ACHN (cell line): ENCODE data around the gene CHCHD1.
A peak's percentile ranks its signal among the peaks of the same experiment; 100 is the strongest.
"Not testable (repeated sequence)": the region's sequence is repeated elsewhere in the genome, so short reads cannot be mapped to it uniquely, and the experiment has no call there.

Experiments used
- DNase-seq: peaks from one replicate; pipeline ENCODE4 v3.0.0-alpha.2; 2015
- in situ Hi-C: cut with HindIII; loops from 2 replicates; pipeline ENCODE4 v1.10.0; 2017; ENCODE audit warnings: low sequenced_read_pairs, low pct_ligation_motif_present, low pct_unique_long_range_greater_than_20kb

Gene CHCHD1

DNA sequence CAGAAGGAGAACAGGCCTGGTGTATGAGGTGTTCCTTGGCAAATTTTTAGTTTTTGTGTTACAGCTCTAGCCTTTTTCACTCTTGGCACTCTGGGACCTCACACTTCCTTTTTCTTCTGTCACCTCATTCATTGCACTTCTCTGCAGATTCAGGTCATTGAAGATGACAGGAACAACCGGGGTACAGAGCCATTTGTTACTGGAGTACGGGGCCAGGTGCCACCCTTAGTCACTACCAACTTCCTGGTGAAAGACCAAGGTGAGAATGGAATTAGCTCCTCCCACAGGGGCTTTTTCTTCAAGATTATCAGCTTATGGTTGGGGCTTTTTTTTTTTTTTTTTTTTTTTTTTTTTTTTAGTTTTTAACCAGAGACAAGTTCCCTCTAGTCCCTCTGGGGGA is 18.5 kb upstream of the CHCHD1 start:
- in situ Hi-C loops: no loop called here
- DNase-seq: no peak

DNA sequence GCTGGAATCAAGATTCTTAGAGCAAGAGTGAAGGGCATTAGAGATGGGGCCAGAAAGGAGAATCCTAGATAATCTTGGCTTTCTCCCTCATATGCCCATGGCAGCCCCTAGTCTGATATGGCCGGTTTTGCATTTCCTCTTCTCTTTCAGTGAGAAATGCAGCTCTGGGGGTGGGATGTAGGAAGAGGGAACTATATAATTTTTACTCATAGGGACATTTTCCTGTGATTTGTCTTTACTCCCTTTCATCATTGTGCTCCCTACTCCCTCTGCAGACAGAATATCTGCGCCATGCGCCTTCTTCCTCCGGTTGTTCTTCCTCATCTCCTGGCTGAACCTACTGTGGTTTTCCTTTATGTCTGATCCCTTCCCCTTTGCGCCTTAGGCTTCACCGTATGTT is 16.8 kb upstream of the CHCHD1 start:
- in situ Hi-C loops: no loop called here
- no peak for DNase-seq

DNA sequence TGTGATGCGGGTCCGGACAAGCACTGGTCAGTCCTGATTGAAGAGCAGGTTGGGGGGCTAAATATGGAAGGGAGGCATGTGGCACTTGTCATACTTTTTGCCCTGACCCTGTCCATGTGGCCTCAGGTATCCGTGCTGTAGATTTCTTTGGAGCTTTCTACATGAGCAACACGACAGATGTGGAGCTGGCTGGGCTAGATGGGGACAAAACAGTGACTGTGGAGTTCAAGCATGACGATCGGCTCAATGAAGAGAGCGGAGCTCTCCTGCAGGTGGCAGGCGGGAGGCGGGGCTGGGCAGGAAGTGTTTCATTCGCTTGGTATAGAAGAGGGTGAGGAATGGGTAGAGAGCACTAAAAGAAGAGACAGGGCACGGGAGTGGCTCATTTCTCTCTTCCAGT is 13.0 kb upstream of the CHCHD1 start:
- in situ Hi-C loops: no loop called here
- no peak for DNase-seq

DNA sequence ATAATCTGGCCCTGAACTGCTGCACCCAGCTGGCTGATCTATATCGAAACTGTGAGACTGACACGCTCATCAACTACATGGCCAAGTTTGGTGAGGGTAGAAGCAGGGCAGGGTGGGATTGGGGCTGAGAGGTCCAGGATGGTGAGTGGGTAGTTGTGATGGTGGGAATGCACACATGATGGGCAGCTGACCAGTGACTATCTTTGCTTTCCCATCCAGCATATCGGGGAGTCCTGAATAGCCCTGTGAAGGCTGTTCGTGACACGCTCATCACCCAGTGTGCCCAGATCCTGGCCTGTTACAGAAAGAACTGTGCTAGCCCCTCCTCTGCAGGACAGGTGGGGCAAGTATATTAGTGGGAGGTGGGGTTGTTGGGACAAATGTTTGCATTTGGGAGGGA is 12.5 kb upstream of the CHCHD1 start:
- in situ Hi-C loops: no loop called here
- DNase-seq: no peak

DNA sequence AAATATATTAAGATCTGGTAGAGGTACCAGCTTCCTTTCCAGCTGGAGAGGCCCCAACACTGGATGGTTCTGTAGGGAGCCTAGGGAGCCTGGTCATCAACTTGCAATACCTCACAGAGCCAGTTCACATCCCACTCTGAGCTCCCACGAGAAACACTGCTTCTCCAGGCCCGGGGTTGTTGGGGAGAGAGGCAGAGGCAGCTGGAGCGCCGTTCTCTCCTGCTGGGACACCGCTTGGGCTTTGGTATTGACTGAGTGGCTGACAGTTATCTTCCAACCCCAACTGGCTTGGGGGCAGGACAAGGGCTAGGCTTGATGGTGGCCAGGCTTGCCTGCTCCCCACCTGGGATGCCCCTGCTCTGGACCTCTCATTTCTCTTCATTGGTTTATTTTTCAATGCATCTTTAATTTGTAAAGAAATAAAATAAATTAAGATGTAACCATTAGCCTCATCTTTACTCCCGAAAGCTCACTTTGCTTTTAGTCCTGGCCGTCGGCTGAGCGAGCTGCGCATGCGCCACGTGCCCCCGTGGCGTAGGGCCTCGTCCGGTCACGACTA is 10.0 kb upstream of the CHCHD1 start:
- DNase-seq: peak; percentile 84
- in situ Hi-C loops: no loop called here

DNA sequence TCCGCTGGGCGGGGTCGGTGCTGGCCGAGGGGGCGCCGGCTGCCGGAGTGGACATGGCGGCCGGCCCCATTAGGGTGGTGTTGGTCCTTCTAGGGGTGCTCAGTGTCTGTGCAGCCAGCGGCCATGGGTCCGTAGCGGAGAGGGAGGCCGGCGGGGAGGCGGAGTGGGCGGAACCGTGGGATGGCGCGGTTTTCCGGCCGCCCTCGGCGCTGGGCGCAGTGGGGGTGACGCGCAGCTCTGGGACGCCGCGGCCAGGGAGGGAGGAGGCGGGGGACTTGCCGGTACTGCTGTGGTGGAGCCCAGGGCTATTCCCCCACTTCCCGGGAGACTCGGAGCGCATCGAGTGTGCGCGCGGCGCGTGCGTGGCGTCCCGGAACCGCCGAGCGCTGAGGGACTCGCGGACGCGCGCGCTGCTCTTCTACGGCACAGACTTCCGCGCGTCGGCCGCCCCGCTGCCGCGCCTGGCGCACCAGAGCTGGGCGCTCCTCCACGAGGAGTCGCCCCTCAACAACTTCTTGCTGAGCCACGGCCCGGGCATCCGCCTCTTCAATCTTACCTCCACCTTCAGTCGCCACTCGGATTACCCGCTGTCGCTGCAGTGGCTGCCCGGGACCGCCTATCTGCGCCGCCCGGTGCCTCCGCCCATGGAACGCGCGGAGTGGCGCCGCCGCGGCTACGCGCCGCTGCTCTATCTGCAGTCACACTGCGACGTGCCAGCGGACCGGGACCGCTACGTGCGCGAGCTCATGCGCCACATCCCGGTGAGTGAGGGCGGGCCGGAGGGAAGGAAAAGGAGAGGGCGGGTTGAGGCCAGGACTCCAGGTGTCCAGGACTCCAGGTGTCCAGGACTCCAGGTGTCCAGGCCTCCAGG is 9.3 kb upstream of the CHCHD1 start:
- in situ Hi-C loops: no loop called here
- DNase-seq: peak; percentile 80

DNA sequence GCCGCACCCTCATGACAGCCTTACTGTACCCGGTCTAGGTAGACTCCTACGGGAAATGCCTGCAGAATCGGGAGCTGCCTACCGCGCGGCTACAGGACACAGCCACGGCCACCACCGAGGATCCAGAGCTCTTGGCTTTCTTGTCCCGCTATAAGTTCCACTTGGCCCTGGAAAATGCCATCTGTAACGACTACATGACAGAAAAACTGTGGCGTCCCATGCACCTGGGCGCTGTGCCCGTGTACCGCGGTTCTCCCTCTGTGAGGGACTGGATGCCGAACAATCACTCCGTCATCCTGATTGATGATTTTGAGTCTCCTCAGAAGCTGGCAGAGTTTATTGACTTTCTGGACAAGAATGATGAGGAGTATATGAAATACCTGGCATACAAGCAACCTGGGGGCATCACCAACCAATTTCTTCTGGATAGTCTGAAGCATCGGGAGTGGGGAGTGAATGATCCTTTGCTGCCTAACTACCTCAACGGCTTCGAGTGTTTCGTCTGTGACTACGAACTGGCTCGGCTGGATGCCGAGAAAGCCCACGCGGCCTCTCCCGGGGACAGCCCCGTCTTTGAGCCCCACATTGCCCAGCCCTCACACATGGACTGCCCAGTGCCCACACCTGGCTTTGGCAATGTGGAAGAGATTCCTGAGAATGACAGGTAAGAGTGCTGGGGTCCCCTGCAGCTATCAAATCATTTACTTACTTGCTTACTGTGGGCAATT is 8.5 kb upstream of the CHCHD1 start:
- in situ Hi-C loops: no loop called here
- DNase-seq: peak; percentile 19

DNA sequence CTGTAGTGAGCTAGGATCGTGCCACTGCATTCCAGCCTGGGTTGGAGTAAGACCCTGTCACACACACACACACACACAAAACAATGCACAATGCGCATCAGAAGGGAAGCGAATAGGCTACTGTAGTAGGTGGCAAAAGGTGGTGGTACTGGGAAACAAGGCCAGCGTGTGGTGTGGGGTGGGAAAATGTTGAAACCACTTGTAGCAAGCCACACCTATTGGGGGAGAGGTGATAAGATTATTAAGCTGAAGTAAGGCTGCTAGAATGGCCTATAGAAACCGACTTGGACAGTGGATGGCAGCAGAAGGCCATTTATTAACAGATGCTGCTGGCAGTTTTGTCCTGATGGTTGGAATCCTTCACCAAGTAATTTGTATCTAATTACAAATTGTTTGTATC is 7.2 kb upstream of the CHCHD1 start:
- peak; percentile 51 for DNase-seq

DNA sequence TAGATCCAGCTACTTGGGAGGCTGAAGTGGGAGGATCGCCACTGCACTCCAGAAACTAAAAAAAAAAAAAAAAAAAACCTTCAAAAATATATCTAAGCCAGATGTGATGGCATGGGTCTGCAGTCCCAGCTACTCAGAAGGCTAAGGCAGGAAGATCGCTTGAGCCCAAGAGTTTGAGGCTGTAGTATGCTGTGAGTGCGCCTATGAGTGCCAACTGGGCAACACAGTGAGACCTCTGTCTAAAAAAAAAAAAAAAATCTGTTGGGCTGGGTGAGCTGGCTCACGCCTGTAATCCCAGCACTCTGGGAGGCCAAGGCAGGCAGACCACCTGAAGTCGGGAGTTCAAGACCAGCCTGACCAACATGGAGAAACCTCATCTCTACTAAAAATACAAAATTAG is 2.8 kb upstream of the CHCHD1 start:
- in situ Hi-C loops: no loop called here
- no peak for DNase-seq

More for the DNA sequence above, 7.2 kb upstream of the CHCHD1 start:
- in situ Hi-C loops: no loop called here

DNA sequence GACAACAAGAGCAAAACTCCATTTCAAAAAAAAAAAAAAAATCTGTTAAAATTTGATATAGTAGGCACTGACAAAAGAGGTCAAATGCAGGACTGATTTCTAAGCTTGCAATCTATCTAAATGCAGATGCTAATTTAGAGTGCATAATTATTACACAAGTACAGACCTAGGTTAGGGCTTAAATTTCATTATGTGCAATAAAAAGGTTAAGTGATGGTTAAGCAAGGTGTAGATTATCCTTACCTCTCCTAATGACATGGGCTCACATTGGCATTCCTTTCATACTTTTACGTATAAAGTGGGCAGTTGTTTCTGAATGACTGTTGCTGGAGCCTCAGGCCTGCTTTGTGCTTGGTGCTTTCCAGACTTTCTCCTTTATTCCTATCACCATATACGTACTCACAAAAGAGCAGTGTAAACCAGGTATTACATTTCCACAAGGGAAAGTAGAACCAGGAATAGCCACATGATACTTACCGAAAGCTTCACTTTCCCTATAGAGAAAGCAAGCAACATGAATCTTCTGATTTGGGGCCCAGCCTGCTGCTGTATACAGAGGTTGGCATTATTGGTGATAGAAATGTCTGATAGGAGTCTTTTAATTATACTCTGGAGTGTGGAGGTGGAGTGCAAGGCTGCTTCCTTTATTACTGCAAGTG is 2.2 kb upstream of the CHCHD1 start:
- DNase-seq: no peak
- in situ Hi-C loops: no loop called here

DNA sequence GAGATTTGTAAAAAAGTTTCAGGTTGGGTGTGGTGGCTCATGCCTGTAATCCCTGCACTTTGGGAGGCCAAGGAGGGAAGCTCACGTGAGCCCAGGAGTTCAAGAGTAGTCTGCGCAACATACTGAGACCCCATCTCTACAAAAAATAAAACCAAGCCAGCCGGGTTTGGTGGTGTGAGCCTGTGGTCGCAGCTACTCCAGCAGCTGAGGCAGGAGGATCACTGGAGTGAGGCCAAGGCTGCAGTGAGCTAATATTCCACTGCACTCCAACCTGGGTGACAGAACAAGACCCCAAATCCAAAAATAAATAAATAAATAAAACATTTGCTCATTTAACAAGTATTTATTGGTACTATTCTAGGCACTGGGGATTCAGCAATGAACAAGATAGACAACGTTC is 1.5 kb upstream of the CHCHD1 start:
- in situ Hi-C loops: no loop called here
- no peak for DNase-seq

DNA sequence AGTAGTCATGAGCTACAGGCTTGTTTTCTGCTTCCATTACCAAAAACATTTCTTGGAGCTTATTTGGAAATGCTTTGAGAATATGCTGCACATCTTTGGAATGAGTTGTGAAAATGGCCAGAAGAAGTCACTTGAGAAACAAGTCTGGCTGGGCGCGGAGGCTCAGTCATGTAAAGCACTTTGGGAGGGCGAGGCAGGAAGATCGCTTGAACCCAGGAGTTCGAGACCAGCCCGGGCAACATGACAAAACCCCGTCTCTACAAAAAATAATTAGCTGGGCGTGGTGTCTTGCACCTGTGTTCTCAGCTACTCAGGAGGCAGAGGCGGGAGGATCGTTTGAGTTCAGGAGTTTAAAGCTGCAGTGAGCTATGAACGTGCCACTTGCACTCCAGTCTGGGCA is 882 bp upstream of the CHCHD1 start:
- in situ Hi-C loops: no loop called here

DNA sequence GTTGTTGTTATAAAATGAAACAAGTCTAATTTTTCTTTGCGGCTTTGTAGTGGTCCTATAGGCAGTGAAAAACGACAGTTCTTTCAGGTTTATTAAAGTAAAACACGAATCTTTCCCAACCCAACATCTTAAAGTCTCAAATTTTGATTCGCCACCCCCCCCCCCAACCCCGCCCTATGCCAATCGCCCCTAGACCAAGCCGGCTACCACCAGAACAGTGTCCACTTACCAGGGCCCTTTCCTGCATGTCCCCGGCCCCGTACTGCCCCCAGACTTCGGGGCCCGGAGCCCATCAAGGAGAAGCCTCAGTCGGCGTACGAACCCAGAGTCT is 335 bp upstream of the CHCHD1 start:
- DNase-seq: no peak
- in situ Hi-C loops: no loop called here

More for the DNA sequence above, 882 bp upstream of the CHCHD1 start:
- no peak for DNase-seq

DNA sequence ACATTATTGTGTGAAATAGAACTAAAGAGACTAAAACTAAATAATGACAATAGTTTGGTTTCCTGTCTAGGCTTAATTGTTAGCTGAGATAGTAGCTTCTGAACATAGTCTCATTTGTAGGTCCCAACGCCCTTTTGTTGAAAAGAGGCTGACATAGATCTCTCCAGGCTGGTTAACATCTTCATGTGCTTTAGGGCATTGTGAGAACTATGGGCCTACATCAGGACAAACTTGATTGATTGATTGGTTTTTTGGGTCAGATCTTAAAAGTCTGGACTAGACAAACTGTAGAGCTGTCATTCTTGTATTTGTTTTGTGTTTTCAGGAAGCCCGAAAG is 869 bp downstream of the CHCHD1 start:
- in situ Hi-C loops: no loop called here
- DNase-seq: no peak

DNA sequence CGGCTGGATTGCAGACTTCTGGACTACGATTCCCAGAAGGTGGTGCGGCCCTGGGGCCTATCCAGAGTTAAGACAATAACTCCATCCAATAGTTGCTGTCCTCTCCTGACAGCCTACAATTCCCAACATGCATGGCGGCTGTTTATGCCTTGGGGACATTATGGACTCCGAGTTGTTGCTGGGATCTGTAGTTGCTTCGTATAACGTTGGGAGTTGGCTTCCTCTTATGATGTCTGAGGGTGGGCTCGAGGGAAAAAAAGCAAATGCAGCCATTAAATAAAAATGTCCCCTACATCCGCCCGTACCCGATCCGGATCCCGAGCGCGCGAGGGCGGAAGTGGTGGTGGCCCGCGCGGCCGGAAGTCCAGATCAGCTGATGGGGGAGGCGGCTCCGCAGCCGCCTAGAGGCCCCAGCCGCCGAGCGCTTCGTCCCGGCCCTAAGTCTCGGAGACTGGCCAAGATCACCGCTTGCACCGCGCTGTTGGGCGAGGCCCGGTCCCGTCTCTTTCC is 3.4 kb downstream of the CHCHD1 start, which contains the start of gene ZSWIM8:
Gene ZSWIM8, plus strand, starts transcription at position 396 of the 510 bp plus-strand sequence. CDS start 273 bp downstream, outside the sequence.
- peak; percentile 97 for DNase-seq

DNA sequence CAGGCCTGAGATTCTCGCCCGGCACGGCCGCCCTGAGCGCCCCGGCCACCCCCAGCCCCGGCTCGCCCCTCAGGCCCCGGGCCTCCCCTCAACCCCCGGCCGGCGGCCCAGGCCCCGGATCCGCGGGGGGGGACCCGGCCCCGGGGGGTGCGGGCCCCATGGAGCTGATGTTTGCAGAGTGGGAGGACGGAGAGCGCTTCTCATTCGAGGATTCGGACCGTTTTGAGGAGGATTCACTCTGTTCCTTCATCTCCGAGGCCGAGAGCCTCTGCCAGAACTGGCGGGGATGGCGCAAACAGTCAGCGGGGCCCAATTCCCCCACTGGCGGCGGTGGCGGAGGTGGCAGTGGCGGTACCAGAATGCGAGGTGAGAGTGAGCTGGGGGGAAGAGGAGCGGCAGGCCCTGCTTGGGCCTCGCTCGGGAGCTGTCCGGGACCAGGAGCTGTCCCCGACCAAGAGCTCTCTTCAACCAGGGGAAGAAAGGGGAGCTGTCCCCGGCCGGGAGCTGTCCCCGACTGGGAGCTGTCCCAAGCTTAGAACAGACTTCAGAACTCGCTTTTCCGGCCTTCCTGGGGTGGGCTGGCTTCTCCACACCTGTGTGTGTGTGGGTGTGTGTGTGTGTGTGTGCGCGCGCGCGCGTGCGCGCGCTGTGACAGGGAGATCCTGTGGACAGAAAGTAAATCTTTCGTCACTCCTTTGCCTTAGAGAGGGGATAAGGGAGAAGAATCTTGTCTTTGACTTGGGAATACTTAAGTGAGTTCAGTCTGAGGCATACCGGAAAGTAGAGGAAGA is 4.1 kb downstream of the CHCHD1 start:
- in situ Hi-C loops: no loop called here
- peak; percentile 58 for DNase-seq

More for the DNA sequence above, 3.4 kb downstream of the CHCHD1 start, which contains the start of gene ZSWIM8:
- in situ Hi-C loops: no loop called here

DNA sequence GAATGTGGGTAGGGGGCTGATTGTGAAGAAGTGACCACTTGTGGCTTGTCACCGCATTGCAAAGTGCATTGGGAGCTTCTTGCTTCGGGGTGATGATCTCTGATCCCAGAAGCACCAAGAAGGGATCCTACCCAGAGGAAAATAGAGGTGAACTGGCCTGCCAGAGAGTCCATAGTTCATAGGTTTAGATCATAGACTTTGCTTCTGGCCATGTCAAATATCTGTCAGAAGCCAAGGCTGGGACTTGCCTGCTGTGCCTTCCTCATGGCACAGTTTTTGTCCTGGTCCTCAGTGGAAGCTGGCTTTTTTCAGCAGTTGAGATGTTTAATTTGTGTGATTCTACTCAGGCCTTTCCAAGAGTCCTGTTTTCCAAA is 4.7 kb downstream of the CHCHD1 start:
- no peak for DNase-seq
- in situ Hi-C loops: no loop called here

DNA sequence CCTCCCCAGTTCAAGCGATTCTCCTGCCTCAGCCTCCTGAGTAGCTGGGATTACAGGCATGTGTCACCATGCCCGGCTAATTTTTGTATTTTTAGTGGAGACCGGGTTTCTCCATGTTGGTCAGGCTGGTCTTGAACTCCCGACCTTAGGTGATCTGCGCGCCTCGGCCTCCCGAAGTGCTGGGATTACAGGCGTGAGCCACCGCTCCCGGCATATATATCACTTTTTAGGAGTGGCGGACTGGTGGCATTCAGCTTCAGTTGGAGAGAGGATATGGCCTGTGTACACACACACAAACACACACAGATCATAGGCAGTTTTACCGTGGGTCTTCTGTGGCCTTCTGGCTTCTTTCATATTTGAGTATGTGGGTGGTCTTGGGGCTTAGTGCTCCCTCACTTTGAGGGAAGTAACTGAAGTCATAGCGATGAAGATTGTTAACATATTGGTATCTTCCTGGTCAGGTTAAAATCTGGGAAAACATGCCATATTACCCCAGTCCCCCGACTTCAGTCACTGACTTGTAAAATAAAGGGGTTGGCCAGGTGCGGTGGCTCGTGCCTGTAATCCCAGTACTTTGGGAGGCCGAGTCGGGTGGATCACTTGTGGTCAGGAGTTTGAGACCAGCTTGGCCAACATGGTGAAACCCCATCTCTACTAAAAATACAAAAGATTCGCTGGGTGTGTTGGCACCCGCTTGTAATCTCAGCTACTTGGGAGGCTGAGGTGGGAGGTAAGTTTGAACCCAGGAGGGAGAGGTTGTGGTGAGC is 5.4 kb downstream of the CHCHD1 start:
- in situ Hi-C loops, DNase-seq: not testable (repeated sequence)
